IMR-90 (cell line): Measurements from ENCODE around the gene KRI1. TPM values are rescaled to one million over a fixed set of nuclear protein-coding genes. Genes with fewer than 3 reads are reported as not detected.

Experiments
- ATAC-seq: fragments of 200-7000 bp; cut with Tn5 transposase; 2 replicates; pipeline ENCODE4 v1.9.1; 2020; ENCODE audit warnings: low read depth, mild to moderate bottlenecking, moderate library complexity
- BruUV-seq: library from RNA; stranded (reverse); fragments of 400-500 nt; replicated peaks from 2 replicates; lab custom pipeline; 2021; lab: Mats Ljungman, UMichigan
- CTCF ChIA-PET: fragments of 300-600 bp; formaldehyde crosslinking; extraction: SDS; loops from one replicate; lab custom pipeline; 2021; ENCODE audit warnings: antibody characterized with exemption; lab: Yijun Ruan, JAX
- POLR2A ChIA-PET: fragments of 300-600 bp; sonication (Branson Sonifier 250); formaldehyde crosslinking; loops from one replicate; lab custom pipeline; 2022; ENCODE audit warnings: antibody characterized with exemption; ENCODE audit not compliant: unreplicated experiment; lab: Charles Lee
- DNase-seq: peaks from one replicate; pipeline ENCODE4 v3.0.0; 2013
- H2AFZ ChIP-seq: replicated peaks from 2 replicates; pipeline ENCODE3; 2013; ENCODE audit warnings: low read length, mild to moderate bottlenecking; ENCODE audit not compliant: poor library complexity
- H2AK5ac ChIP-seq: 2 replicates; pipeline ENCODE4 v1.6.1; 2013; ENCODE audit warnings: low read depth, low read length, inconsistent platforms
- H2AK9ac ChIP-seq: replicated peaks from 2 replicates; pipeline ENCODE3; 2013; ENCODE audit warnings: mild to moderate bottlenecking, low read depth, low read length, moderate library complexity; ENCODE audit not compliant: poor library complexity
- H2BK120ac ChIP-seq: 2 replicates; pipeline ENCODE4 v1.6.1; 2013; ENCODE audit warnings: low read depth, low read length, inconsistent platforms
- H2BK15ac ChIP-seq: 3 replicates; pipeline ENCODE4 v1.6.1; 2013; ENCODE audit warnings: low read depth, low read length, inconsistent platforms
- H2BK20ac ChIP-seq: 2 replicates; pipeline ENCODE4 v1.6.1; 2013; ENCODE audit warnings: low read depth, mild to moderate bottlenecking, inconsistent platforms, low read length, moderate library complexity
- H2BK5ac ChIP-seq: 2 replicates; pipeline ENCODE4 v1.6.1; 2013; ENCODE audit warnings: mild to moderate bottlenecking, low read depth, low read length, inconsistent platforms; ENCODE audit not compliant: poor library complexity, severe bottlenecking
- H3K14ac ChIP-seq: replicated peaks from 2 replicates; pipeline ENCODE4 v1.6.1; 2013; ENCODE audit warnings: low read depth, low read length, inconsistent platforms
- H3K18ac ChIP-seq: 2 replicates; pipeline ENCODE4 v1.6.1; 2013; ENCODE audit warnings: low read depth, low read length, control low read depth
- H3K23ac ChIP-seq: 2 replicates; pipeline ENCODE4 v1.6.1; 2013; ENCODE audit warnings: low read depth, low read length, inconsistent platforms
- H3K27ac ChIP-seq: 2 replicates; pipeline ENCODE4 v1.5.1; 2013; ENCODE audit warnings: mild to moderate bottlenecking, control low read depth, low read length; ENCODE audit not compliant: insufficient read depth
- H3K27me3 ChIP-seq: 2 replicates; pipeline ENCODE4 v1.6.1; 2013; ENCODE audit warnings: low read length; ENCODE audit not compliant: control insufficient read depth, insufficient read depth
- H3K36me3 ChIP-seq: 2 replicates; pipeline ENCODE4 v1.6.1; 2013; ENCODE audit warnings: low read length, mixed read lengths; ENCODE audit not compliant: control insufficient read depth, insufficient read depth
- H3K4ac ChIP-seq: 2 replicates; pipeline ENCODE4 v1.6.1; 2013; ENCODE audit warnings: low read depth, low read length, inconsistent platforms
- H3K4me1 ChIP-seq: 2 replicates; pipeline ENCODE4 v1.6.1; 2013; ENCODE audit warnings: low read length, mixed read lengths; ENCODE audit not compliant: control insufficient read depth, insufficient read depth
- H3K4me2 ChIP-seq: 2 replicates; pipeline ENCODE4 v1.6.1; 2013; ENCODE audit warnings: low read depth, mild to moderate bottlenecking, control low read depth, low read length, moderate library complexity
- H3K4me3 ChIP-seq: 2 replicates; pipeline ENCODE4 v1.5.1; 2013; ENCODE audit warnings: low read depth, mild to moderate bottlenecking, control low read depth, low read length, moderate library complexity; ENCODE audit not compliant: insufficient read depth
- H3K56ac ChIP-seq: 2 replicates; pipeline ENCODE4 v1.6.1; 2013; ENCODE audit warnings: low read length, inconsistent platforms; ENCODE audit not compliant: insufficient read depth; ENCODE audit errors: extremely low read depth
- H3K79me1 ChIP-seq, 2 experiments: 2 replicates each; pipeline ENCODE4 v1.6.1; 2013; ENCODE audit warnings: low read length in 2 of 2, inconsistent platforms in 1 of 2, low read depth in 1 of 2
- H3K9ac ChIP-seq: 2 replicates; pipeline ENCODE4 v1.6.1; 2013; ENCODE audit warnings: low read depth, low read length, control low read depth
- H3K9me1 ChIP-seq: 2 replicates; pipeline ENCODE4 v1.6.1; 2013; ENCODE audit warnings: low read length, inconsistent platforms; ENCODE audit not compliant: insufficient read depth
- H3K9me3 ChIP-seq: 2 replicates; pipeline ENCODE4 v1.6.1; 2013; ENCODE audit warnings: low read length; ENCODE audit not compliant: control insufficient read depth, insufficient read depth
- H4K20me1 ChIP-seq: 2 replicates; pipeline ENCODE4 v1.6.1; 2013; ENCODE audit warnings: low read length, inconsistent platforms; ENCODE audit not compliant: insufficient read depth
- H4K5ac ChIP-seq: 2 replicates; pipeline ENCODE4 v1.6.1; 2013; ENCODE audit warnings: mild to moderate bottlenecking, low read depth, low read length, control low read depth
- H4K8ac ChIP-seq, 2 experiments: 2 replicates each; pipeline ENCODE4 v1.6.1; 2013; ENCODE audit warnings: low read depth in 2 of 2, low read length in 2 of 2, control low read depth in 1 of 2, inconsistent platforms in 1 of 2
- H4K91ac ChIP-seq: 2 replicates; pipeline ENCODE4 v1.6.1; 2013; ENCODE audit warnings: low read depth, low read length, inconsistent platforms; ENCODE audit not compliant: insufficient read depth
- CTCF ChIP-seq: conservative IDR thresholded peaks from 2 replicates; pipeline ENCODE4 v1.5.1; 2012; ENCODE audit warnings: mild to moderate bottlenecking, low read depth, low read length, improper control_type of control experiment
- FOS ChIP-seq: fragments of 150-350 bp; IDR thresholded peaks from 2 replicates; pipeline ENCODE4 v1.6.1; 2016; ENCODE audit warnings: low read depth, low read length
- WGBS, 2 experiments: methylation state at CpG; one replicate each; pipeline versions ENCODE4 v1.1.5 to v1.1.7; 2013; ENCODE audit warnings: missing lambda C conversion rate in 2 of 2; ENCODE audit not compliant: insufficient read length in 1 of 2; ENCODE audit errors: extremely low coverage in 2 of 2; 5-methylcytosine and 5-hydroxymethylcytosine counted together
- dilution Hi-C: fragments of 300-500 bp; cut with HindIII; formaldehyde crosslinking; loops from one replicate; pipeline ENCODE4 v1.14.3; 2018; ENCODE audit warnings: low sequenced_read_pairs; ENCODE audit not compliant: unreplicated experiment
- in situ Hi-C: fragments of 300-500 bp; cut with MboI; formaldehyde crosslinking; loops from 3 replicates; pipeline ENCODE4 v1.14.3; 2019; ENCODE audit warnings: low sequenced_read_pairs, inconsistent platforms, mixed read lengths
- intact Hi-C: fragments of 100-400 bp; cut with micrococcal nuclease; formaldehyde crosslinking; loops from 2 replicates; pipeline ENCODE4 v1.10.0; 2022
- polyA plus RNA-seq, 3 experiments: library from polyadenylated mRNA; depleted of rRNA; stranded (reverse); fragments of >200 nt; gene quantifications; 2 replicates each; pipeline ENCODE4 v1.2.3, GENCODE V29; 2012; ENCODE audit warnings: low replicate concordance in 1 of 3
- total RNA-seq: library from RNA; depleted of rRNA; stranded (reverse); fragments of >200 nt; gene quantifications from 2 replicates; pipeline ENCODE4 v1.2.3, GENCODE V29; 2012

The KRI1 gene
- total and polyA plus RNA-seq, 2 of the 4 experiments (the other 2 are of a cell fraction), result 5.7 to 13.3 TPM

GRCh38 chr19:10521461-10522171 is 44.2 kb downstream of the KRI1 start:
- no peak overlapping the region for H2AK9ac ChIP-seq
- 66% methylated on average over 8 of the region's 13 CpGs; no CpG with 5 or more reads in 1 of the 2 experiments for WGBS, 2 experiments
- peaks cover 35% of the 10 kb centered on the region for H3K27me3 ChIP-seq
- peaks cover 4% of the 10 kb centered on the region; the same call in 1 of the 2 replicates for H3K4me1 ChIP-seq
- H3K36me3 ChIP-seq, result no peaks in the 10 kb centered on the region
- no peaks in the 10 kb centered on the region for H3K9me3 ChIP-seq
- H3K14ac ChIP-seq, result no peak overlapping the region
- no peak overlapping the region for H2BK20ac ChIP-seq
- no peaks in the 10 kb centered on the region for H3K9me1 ChIP-seq
- DNase-seq (no peak), ATAC-seq (no peak)
- TF ChIP-seq FOS (no peak), CTCF (no peak)
- H3K27ac ChIP-seq, result no peak overlapping the region
- dilution Hi-C loops, result no loop called here
- in situ Hi-C loops, result no loop called here
- no peak overlapping the region for H2AK5ac ChIP-seq
- no peak overlapping the region for H4K5ac ChIP-seq
- H2BK120ac ChIP-seq, result no peak overlapping the region
- BruUV-seq, result no TSS peak
- peak overlapping the region; percentile 5 for H2AFZ ChIP-seq
- no peak overlapping the region for H4K8ac ChIP-seq
- ChIA-PET CTCF (no interaction called here), POLR2A (no interaction called here)
- no peak overlapping the region for H3K18ac ChIP-seq
- no peak overlapping the region for H2BK5ac ChIP-seq
- H3K4me2 ChIP-seq, result no peak overlapping the region
- H3K4ac ChIP-seq, result no peak overlapping the region
- H4K20me1 ChIP-seq, result no peaks in the 10 kb centered on the region
- no peaks in the 10 kb centered on the region for H3K79me1 ChIP-seq
- H3K56ac ChIP-seq, result no peak overlapping the region
- H3K4me3 ChIP-seq, result no peak overlapping the region
- H3K9ac ChIP-seq, result no peak overlapping the region
- no peak overlapping the region for H4K91ac ChIP-seq
- H2BK15ac ChIP-seq, result no peak overlapping the region
- no peak overlapping the region for H3K23ac ChIP-seq
- intact Hi-C loops, result no loop called here
